DND-41 (cell line): ENCODE results near the gene CCDC63.
"Not testable (repeated sequence)": the region's sequence is repeated elsewhere in the genome, so short reads cannot be mapped to it uniquely, and the experiment has no call there.

Experiments used
- ATAC-seq: fragments of 200-7000 bp; cut with Tn5 transposase; 3 replicates; pipeline ENCODE4 v1.9.1; 2021; ENCODE audit warnings: low read depth; ENCODE audit not compliant: insufficient read depth
- DNase-seq: peaks from one replicate; pipeline ENCODE4 v3.0.0-alpha.2; 2020
- H2AFZ ChIP-seq: 2 replicates; pipeline ENCODE4 v1.6.0; 2012; ENCODE audit warnings: low read depth, low read length
- H3K27ac ChIP-seq: 2 replicates; pipeline ENCODE4 v1.5.1; 2012; ENCODE audit warnings: low read length, inconsistent platforms
- H3K27me3 ChIP-seq: fragments of 200-600 bp; sonication (generic); 2 replicates; pipeline ENCODE4 v1.6.0; 2012; ENCODE audit warnings: low read length, mild to moderate bottlenecking, inconsistent platforms; ENCODE audit not compliant: insufficient read depth, poor library complexity
- H3K36me3 ChIP-seq: 2 replicates; pipeline ENCODE4 v1.5.1; 2012; ENCODE audit warnings: low read length, inconsistent platforms; ENCODE audit not compliant: insufficient read depth
- H3K4me1 ChIP-seq: 2 replicates; pipeline ENCODE4 v1.5.1; 2012; ENCODE audit warnings: mild to moderate bottlenecking, low read length; ENCODE audit not compliant: insufficient read depth
- H3K4me2 ChIP-seq: 2 replicates; pipeline ENCODE4 v1.6.0; 2012; ENCODE audit warnings: mild to moderate bottlenecking, moderate library complexity, low read length, inconsistent platforms; ENCODE audit not compliant: insufficient read depth
- H3K4me3 ChIP-seq, 2 experiments: fragments of 200-600 bp in 1 of 2; shearing (Covaris generic) in 1 of 2; 2 replicates each; pipeline ENCODE4 v1.5.1; 2012 to 2016; ENCODE audit warnings: inconsistent platforms in 2 of 2, low read length in 2 of 2, mild to moderate bottlenecking in 2 of 2, low read depth in 1 of 2, moderate library complexity in 1 of 2
- H3K79me2 ChIP-seq: 2 replicates; pipeline ENCODE4 v1.6.0; 2012; ENCODE audit warnings: low read length, inconsistent platforms; ENCODE audit not compliant: insufficient read depth
- H3K9ac ChIP-seq: 2 replicates; pipeline ENCODE4 v1.6.0; 2012; ENCODE audit warnings: low read depth, mild to moderate bottlenecking, inconsistent platforms, low read length, moderate library complexity
- H3K9me3 ChIP-seq: 2 replicates; pipeline ENCODE4 v1.5.1; 2012; ENCODE audit warnings: low read length, moderate library complexity, mild to moderate bottlenecking, inconsistent platforms; ENCODE audit not compliant: insufficient read depth, severe bottlenecking
- H4K20me1 ChIP-seq: 2 replicates; pipeline ENCODE4 v1.6.0; 2012; ENCODE audit warnings: low read length; ENCODE audit not compliant: insufficient read depth
- EZH2 ChIP-seq: IDR thresholded peaks from 3 replicates; pipeline ENCODE4 v1.6.1; 2012; ENCODE audit warnings: borderline replicate concordance, low read depth, mild to moderate bottlenecking, moderate library complexity, low read length, inconsistent platforms; ENCODE audit not compliant: severe bottlenecking
- TF ChIP-seq, protein P1 (sequence below): IDR thresholded peaks from 2 replicates; pipeline ENCODE4 v1.5.1; 2012; ENCODE audit warnings: borderline replicate concordance, low read length, moderate library complexity, mild to moderate bottlenecking; ENCODE audit not compliant: poor library complexity, severe bottlenecking; ENCODE audit errors: extremely low read depth

Gene CCDC63

DNA sequence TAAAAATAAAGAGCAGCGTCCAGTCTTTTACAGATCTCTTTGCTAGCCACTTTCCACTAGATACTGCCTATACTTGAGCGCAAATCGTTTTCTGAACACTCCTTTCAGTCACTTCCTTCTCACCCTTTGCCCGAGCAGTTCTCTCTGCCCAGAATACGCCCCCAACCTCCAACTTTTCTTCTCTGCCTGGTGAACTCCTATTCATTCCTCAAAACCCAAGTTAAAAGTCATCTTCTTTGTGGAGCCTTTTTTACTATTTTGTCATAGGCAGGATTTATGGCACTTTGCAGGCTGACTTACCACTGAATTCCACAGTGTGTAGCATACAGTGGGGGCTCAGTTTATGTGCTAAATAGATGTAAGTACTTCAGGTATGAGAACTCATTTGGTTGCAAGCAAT lies 4.0 kb downstream of the CCDC63 start:
- ATAC-seq, result no peak
- H3K9me3 ChIP-seq, result no peaks in the 10 kb centered on the region
- H4K20me1 ChIP-seq, result no peaks in the 10 kb centered on the region
- DNase-seq, result no peak
- H3K4me1 ChIP-seq, result no peaks in the 10 kb centered on the region
- H3K4me2 ChIP-seq, result no peak overlapping the region
- TF ChIP-seq, protein P1, sequence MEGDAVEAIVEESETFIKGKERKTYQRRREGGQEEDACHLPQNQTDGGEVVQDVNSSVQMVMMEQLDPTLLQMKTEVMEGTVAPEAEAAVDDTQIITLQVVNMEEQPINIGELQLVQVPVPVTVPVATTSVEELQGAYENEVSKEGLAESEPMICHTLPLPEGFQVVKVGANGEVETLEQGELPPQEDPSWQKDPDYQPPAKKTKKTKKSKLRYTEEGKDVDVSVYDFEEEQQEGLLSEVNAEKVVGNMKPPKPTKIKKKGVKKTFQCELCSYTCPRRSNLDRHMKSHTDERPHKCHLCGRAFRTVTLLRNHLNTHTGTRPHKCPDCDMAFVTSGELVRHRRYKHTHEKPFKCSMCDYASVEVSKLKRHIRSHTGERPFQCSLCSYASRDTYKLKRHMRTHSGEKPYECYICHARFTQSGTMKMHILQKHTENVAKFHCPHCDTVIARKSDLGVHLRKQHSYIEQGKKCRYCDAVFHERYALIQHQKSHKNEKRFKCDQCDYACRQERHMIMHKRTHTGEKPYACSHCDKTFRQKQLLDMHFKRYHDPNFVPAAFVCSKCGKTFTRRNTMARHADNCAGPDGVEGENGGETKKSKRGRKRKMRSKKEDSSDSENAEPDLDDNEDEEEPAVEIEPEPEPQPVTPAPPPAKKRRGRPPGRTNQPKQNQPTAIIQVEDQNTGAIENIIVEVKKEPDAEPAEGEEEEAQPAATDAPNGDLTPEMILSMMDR, result no peak
- TF ChIP-seq EZH2, result no peak
- no peaks in the 10 kb centered on the region for H3K36me3 ChIP-seq
- peaks cover 6% of the 10 kb centered on the region for H3K27me3 ChIP-seq
- no peak overlapping the region for H3K9ac ChIP-seq
- no peaks in the 10 kb centered on the region for H3K79me2 ChIP-seq
- no peak overlapping the region for H3K27ac ChIP-seq
- H2AFZ ChIP-seq, result no peak overlapping the region
- no peak overlapping the region for H3K4me3 ChIP-seq

DNA sequence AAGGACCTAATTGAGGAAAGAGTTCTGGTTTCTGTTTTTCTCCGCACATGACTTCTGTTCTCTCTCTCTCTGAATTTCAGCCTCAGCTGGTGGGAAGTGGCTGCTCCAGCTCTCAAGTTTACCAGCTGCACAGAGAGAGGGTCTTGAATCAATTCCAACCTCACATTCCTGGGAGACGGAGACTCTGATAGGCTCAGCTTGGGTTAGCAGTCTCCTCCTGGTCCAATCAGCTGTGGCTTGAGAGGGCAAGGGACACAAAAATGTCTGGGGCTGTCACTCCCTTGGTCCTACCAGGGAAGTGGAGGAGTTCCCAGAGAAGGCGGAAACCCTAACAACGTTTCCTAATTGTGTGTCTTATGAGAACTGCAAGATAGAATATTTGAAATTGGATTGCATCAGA lies 7.0 kb downstream of the CCDC63 start:
- Histone ChIP-seq H3K4me1 (no peaks in the 10 kb centered on the region), H3K4me3 (no peak overlapping the region), H3K9me3 (no peaks in the 10 kb centered on the region), H3K36me3 (no peaks in the 10 kb centered on the region), H2AFZ (no peak overlapping the region), H3K27ac (no peak overlapping the region), H3K9ac (no peak overlapping the region), H3K27me3 (peaks cover 6% of the 10 kb centered on the region), H3K4me2 (no peak overlapping the region), H3K79me2 (no peaks in the 10 kb centered on the region), H4K20me1 (no peaks in the 10 kb centered on the region)
- no peak for DNase-seq
- no peak for TF ChIP-seq EZH2
- TF ChIP-seq, protein P1, result no peak
- no peak for ATAC-seq

DNA sequence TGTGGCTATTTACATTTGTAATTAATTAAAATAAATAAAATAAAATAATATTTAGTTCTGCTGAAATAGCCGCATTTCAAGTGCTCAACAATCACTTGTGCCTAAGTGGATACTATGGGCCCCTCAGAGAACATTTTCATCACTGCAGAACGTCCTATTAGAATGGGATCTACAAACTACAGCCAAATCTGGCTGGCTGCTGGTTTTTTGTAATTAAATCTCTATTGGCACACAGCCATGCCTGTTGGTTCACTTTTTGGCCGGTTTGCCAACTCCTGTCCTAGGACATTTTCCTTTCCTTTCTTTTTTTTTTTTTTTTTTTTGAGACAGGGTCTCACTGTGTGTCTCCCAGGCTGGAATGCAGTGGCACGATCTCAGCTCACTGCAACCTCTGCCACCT lies 9.8 kb downstream of the CCDC63 start:
- no peak overlapping the region for H2AFZ ChIP-seq
- no peaks in the 10 kb centered on the region for H4K20me1 ChIP-seq
- H3K9ac ChIP-seq, result no peak overlapping the region
- no peak overlapping the region for H3K4me3 ChIP-seq
- H3K27me3 ChIP-seq, result peaks cover 4% of the 10 kb centered on the region
- H3K79me2 ChIP-seq, result no peaks in the 10 kb centered on the region
- no peak for ATAC-seq
- H3K4me2 ChIP-seq, result no peak overlapping the region
- no peaks in the 10 kb centered on the region for H3K4me1 ChIP-seq
- H3K36me3 ChIP-seq, result no peaks in the 10 kb centered on the region
- TF ChIP-seq, protein P1, result no peak
- no peak for TF ChIP-seq EZH2
- no peak for DNase-seq
- no peaks in the 10 kb centered on the region for H3K9me3 ChIP-seq
- no peak overlapping the region for H3K27ac ChIP-seq

DNA sequence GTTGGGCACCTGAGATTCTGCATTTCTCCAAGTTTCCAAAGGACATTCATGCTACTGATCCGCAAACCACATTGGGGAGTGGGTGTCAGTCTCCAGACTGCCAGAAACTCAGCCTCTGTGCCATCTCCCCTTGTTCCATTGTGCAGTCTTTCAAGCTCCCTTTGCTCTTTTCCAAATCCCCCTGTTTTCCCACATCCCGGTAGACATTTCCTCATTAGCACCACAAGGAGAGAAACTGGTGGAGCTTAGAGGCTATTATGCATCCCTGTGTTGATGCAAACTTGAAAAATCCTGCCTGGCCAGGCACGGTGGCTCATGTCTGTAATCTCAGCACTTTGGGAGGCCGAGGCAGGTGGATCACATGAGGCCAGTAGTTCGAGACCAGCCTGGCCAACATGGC lies 10.7 kb downstream of the CCDC63 start:
- Histone ChIP-seq H2AFZ (no peak overlapping the region), H3K4me1 (no peaks in the 10 kb centered on the region), H4K20me1 (no peaks in the 10 kb centered on the region), H3K79me2 (no peaks in the 10 kb centered on the region), H3K36me3 (no peaks in the 10 kb centered on the region), H3K9ac (no peak overlapping the region), H3K9me3 (no peaks in the 10 kb centered on the region), H3K27me3 (peaks cover 4% of the 10 kb centered on the region), H3K4me3 (no peak overlapping the region), H3K4me2 (no peak overlapping the region), H3K27ac (no peak overlapping the region)
- no peak for TF ChIP-seq EZH2
- TF ChIP-seq, protein P1, result no peak
- ATAC-seq, result no peak
- DNase-seq, result no peak

DNA sequence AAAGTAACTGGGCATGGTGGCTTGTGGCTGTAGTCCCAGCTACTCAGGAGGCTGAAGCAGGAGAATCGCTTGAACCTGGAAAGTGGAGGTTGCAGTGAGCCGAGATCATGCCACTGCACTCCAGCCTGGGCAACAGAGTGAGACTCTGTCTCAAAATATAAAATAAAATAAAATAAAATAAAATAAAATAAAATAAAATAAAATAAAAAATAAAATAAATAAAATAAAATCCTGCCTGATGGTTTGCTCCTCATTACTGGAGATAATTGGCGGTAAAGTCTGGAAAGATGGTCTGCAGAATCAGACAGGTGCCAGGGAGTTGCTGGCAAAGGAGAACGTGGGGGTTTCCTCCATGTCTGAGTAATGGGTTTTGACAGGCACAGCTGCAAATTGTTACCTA lies 11.2 kb downstream of the CCDC63 start:
- not testable (repeated sequence) for ATAC-seq

More for the DNA sequence above, 11.2 kb downstream of the CCDC63 start:
- not testable (repeated sequence) for DNase-seq, H3K4me3 ChIP-seq, H3K27me3 ChIP-seq, H4K20me1 ChIP-seq, H3K36me3 ChIP-seq, H3K4me1 ChIP-seq, H3K9me3 ChIP-seq, H3K27ac ChIP-seq, H3K79me2 ChIP-seq, H2AFZ ChIP-seq, H3K4me2 ChIP-seq, H3K9ac ChIP-seq
